Measurements from ENCODE around the gene C2orf68.
A peak's percentile ranks its signal among the peaks of the same experiment; 100 is the strongest.

C2orf68 gene

GRCh38 chr2:85597241-85597640 lies 14.6 kb downstream of the C2orf68 start:
- no peak for ATAC-seq (ENCODE audit: insufficient read depth, low read depth)
- H3K27ac ChIP-seq (ENCODE audit: low read length): no peak overlapping the region

DNA sequence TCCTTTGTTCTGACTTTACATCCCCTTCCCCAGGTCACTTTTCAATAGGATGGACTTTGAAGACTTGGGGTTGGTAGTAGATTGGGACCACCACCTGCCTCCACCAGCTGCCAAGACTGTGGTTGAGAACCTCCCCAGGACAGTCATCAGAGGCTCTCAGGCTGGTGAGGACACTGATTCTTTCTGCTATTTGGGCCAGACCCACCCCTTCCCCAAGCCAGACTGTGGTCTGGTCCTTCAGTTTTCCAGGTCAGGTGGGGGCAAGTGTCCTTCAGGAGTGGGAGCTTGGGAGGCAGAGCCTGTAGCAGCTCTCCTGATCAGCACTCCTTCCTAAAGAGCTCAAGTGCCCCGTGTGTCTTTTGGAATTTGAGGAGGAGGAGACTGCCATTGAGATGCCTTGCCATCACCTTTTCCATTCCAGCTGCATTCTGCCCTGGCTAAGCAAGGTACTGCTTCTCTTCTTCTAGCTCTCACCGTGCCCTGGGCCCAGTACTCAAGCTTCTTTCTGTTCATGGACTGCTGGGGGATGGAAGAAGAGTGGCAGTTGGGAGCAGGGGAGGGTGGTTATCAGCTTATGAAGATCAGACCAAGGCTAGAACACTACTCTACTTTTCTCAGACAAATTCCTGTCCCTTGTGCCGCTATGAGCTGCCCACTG lies 15.3 kb downstream of the C2orf68 start:
- ATAC-seq (ENCODE audit: insufficient read depth, low read depth) (no peak), DNase-seq (no peak)
- no peak overlapping the region for H2AFZ ChIP-seq (ENCODE audit: low read depth, low read length)
- H3K79me2 ChIP-seq (ENCODE audit: insufficient read depth, low read length): peaks cover 33% of the 10 kb centered on the region
- TF ChIP-seq EZH2 (IDR thresholded peaks at IDR 0.05; ENCODE audit: borderline replicate concordance, low read depth, low read length, severe bottlenecking): no peak
- TF ChIP-seq, protein P1, sequence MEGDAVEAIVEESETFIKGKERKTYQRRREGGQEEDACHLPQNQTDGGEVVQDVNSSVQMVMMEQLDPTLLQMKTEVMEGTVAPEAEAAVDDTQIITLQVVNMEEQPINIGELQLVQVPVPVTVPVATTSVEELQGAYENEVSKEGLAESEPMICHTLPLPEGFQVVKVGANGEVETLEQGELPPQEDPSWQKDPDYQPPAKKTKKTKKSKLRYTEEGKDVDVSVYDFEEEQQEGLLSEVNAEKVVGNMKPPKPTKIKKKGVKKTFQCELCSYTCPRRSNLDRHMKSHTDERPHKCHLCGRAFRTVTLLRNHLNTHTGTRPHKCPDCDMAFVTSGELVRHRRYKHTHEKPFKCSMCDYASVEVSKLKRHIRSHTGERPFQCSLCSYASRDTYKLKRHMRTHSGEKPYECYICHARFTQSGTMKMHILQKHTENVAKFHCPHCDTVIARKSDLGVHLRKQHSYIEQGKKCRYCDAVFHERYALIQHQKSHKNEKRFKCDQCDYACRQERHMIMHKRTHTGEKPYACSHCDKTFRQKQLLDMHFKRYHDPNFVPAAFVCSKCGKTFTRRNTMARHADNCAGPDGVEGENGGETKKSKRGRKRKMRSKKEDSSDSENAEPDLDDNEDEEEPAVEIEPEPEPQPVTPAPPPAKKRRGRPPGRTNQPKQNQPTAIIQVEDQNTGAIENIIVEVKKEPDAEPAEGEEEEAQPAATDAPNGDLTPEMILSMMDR (IDR thresholded peaks at IDR 0.05; ENCODE audit: borderline replicate concordance, extremely low read depth, low read length, poor library complexity, severe bottlenecking): no peak
- peaks cover 12% of the 10 kb centered on the region; the same call in 1 of the 2 replicates for H4K20me1 ChIP-seq (ENCODE audit: insufficient read depth, low read length)
- H3K36me3 ChIP-seq (ENCODE audit: insufficient read depth, low read length): peaks cover 21% of the 10 kb centered on the region
- H3K9ac ChIP-seq (ENCODE audit: low read depth, low read length): peak overlapping the region; percentile 78
- peak overlapping the region; percentile 81 for H3K4me2 ChIP-seq (ENCODE audit: insufficient read depth, low read length)
- peaks cover 27% of the 10 kb centered on the region for H3K4me1 ChIP-seq (ENCODE audit: insufficient read depth, low read length)
- peak overlapping the region; percentile 65 to 89; a peak in 3 of 4 replicates for H3K4me3 ChIP-seq (ENCODE audit: low read depth in 1 of 2, low read length in 2 of 2)
- peak overlapping the region; percentile 88; the same call in 1 of the 2 replicates for H3K27ac ChIP-seq (ENCODE audit: low read length)
- no peaks in the 10 kb centered on the region for H3K27me3 ChIP-seq (ENCODE audit: insufficient read depth, low read length, poor library complexity)
- H3K9me3 ChIP-seq (ENCODE audit: insufficient read depth, low read length, severe bottlenecking): no peaks in the 10 kb centered on the region

More at GRCh38 chr2:85597241-85597640, 14.6 kb downstream of the C2orf68 start:
- Histone ChIP-seq H3K36me3 (ENCODE audit: insufficient read depth, low read length) (peaks cover 21% of the 10 kb centered on the region), H3K4me3 (ENCODE audit: low read depth in 1 of 2, low read length in 2 of 2) (no peak overlapping the region), H3K27me3 (ENCODE audit: insufficient read depth, low read length, poor library complexity) (no peaks in the 10 kb centered on the region), H3K4me1 (ENCODE audit: insufficient read depth, low read length) (peaks cover 34% of the 10 kb centered on the region), H3K9ac (ENCODE audit: low read depth, low read length) (no peak overlapping the region), H4K20me1 (ENCODE audit: insufficient read depth, low read length) (peaks cover 18% of the 10 kb centered on the region), H3K79me2 (ENCODE audit: insufficient read depth, low read length) (peaks cover 33% of the 10 kb centered on the region), H3K4me2 (ENCODE audit: insufficient read depth, low read length) (peak overlapping the region; percentile 81), H3K9me3 (ENCODE audit: insufficient read depth, low read length, severe bottlenecking) (no peaks in the 10 kb centered on the region), H2AFZ (ENCODE audit: low read depth, low read length) (no peak overlapping the region)
- DNase-seq: no peak
- TF ChIP-seq, protein P1 (IDR thresholded peaks at IDR 0.05; ENCODE audit: borderline replicate concordance, extremely low read depth, low read length, poor library complexity, severe bottlenecking): no peak
- no peak for TF ChIP-seq EZH2 (IDR thresholded peaks at IDR 0.05; ENCODE audit: borderline replicate concordance, low read depth, low read length, severe bottlenecking)

DNA sequence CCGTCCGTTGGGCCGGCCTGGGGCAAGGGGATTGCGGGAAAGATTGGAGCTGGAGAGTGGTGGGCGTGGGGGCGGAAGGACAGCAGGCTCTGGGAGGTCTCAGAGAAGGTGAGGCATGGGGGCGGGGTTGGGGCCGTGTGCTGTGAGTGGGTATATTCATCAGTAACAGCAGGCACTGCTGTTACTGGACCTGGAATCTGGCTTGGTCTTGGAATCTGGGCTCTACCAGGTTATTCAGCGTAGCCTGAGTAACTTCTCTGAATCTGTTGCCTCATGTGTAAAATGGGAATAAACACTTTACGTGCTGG lies 15.9 kb downstream of the C2orf68 start:
- no peaks in the 10 kb centered on the region for H3K27me3 ChIP-seq (ENCODE audit: insufficient read depth, low read length, poor library complexity)
- peak overlapping the region; percentile 65 to 89 for H3K4me3 ChIP-seq (ENCODE audit: low read depth in 1 of 2, low read length in 2 of 2)
- peaks cover 12% of the 10 kb centered on the region for H4K20me1 ChIP-seq (ENCODE audit: insufficient read depth, low read length)
- peaks cover 21% of the 10 kb centered on the region for H3K36me3 ChIP-seq (ENCODE audit: insufficient read depth, low read length)
- peak overlapping the region; percentile 88 for H3K27ac ChIP-seq (ENCODE audit: low read length)
- DNase-seq (no peak), ATAC-seq (ENCODE audit: insufficient read depth, low read depth) (peak; percentile 5; the same call in 1 of the 3 replicates)
- peaks cover 27% of the 10 kb centered on the region for H3K4me1 ChIP-seq (ENCODE audit: insufficient read depth, low read length)
- peak overlapping the region; percentile 81 for H3K4me2 ChIP-seq (ENCODE audit: insufficient read depth, low read length)
- H3K9ac ChIP-seq (ENCODE audit: low read depth, low read length): peak overlapping the region; percentile 78
- H2AFZ ChIP-seq (ENCODE audit: low read depth, low read length): peak overlapping the region; percentile 95
- H3K9me3 ChIP-seq (ENCODE audit: insufficient read depth, low read length, severe bottlenecking): no peaks in the 10 kb centered on the region
- TF ChIP-seq, protein P1 (IDR thresholded peaks at IDR 0.05; ENCODE audit: borderline replicate concordance, extremely low read depth, low read length, poor library complexity, severe bottlenecking): no peak
- no peak for TF ChIP-seq EZH2 (IDR thresholded peaks at IDR 0.05; ENCODE audit: borderline replicate concordance, low read depth, low read length, severe bottlenecking)
- H3K79me2 ChIP-seq (ENCODE audit: insufficient read depth, low read length): peaks cover 33% of the 10 kb centered on the region

Measured in DND-41 (cell line).